NK-92 (cell line): ENCODE data around the gene PTPN3.
"Not testable (repeated sequence)": the region's sequence is repeated elsewhere in the genome, so short reads cannot be mapped to it uniquely, and the experiment has no call there.

Source experiments
- DNase-seq: peaks from one replicate; lab custom pipeline; 2025; ENCODE audit not compliant: unreplicated experiment; lab: John Stamatoyannopoulos, UW

PTPN3 gene

GRCh38 chr9:109498195-109499092, at the start of gene PTPN3:
Gene PTPN3, minus strand, starts transcription at chr9:109498307. Its CDS starts 34,873 bp downstream, at chr9:109463434.
- no peak for DNase-seq

- not testable (repeated sequence) for DNase-seq
Observed at GRCh38 chr9:109544954-109545353, 46.8 kb upstream of the PTPN3 start.

DNA sequence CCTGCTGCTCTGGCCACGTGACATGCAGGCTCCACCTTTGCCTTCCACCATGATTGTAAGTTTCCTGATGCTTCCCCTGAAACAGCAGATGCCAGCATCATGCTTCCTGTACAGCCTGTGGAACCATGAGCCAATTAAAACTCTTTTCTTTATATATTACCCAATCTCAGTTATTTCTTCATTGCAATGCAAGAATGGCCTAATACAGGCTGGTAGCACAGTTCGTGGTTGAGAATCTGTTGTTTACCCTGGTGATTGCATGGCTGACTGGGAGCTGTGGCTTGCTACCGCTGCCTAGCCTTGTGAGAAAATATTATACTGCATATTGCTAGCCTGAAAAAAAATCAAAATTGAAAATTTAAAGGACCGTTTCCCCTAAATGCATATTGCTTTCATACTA, 44.8 kb upstream of the PTPN3 start:
- no peak for DNase-seq

DNA sequence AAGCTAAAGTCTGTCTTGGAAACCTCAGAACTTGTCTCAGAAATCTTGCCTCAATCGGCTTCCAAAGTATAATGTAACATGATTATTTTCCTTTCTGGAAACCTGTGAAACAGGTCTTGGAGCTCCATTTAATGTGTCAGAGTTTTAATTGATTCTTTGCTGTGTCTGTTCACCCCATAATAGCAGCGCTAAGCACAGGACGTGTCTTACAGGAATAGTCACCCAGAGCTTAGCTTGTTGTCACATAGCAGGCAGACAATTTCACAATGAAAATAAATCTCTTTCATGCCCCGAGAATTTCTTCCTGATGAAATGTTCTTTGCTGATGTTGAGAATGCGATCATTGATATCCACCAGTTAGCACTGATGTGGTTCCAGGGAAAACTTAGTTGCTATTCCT, 40.2 kb upstream of the PTPN3 start:
- DNase-seq, result no peak

DNA sequence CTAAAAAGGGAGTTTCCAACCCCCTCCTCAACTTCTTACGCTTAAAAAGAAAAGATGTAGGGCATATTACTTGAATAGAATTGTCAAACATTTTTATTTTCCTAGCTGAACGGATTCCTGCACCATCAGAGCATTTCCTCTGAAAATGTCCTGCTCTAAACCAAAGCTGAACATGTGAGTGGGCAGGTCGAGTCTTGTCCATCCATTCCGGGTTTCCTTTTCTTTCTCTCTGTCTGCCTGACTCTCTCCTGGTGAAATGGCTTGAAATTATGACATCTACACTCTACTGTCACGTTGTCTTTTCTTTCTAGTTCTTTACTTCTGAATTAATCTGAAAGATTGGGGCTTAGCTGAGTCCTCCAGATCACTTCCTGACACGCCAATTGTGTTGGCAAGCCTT, 39.2 kb upstream of the PTPN3 start:
- no peak for DNase-seq

- no peak for DNase-seq
Observed at GRCh38 chr9:109536859-109537258, 38.8 kb upstream of the PTPN3 start.

DNA sequence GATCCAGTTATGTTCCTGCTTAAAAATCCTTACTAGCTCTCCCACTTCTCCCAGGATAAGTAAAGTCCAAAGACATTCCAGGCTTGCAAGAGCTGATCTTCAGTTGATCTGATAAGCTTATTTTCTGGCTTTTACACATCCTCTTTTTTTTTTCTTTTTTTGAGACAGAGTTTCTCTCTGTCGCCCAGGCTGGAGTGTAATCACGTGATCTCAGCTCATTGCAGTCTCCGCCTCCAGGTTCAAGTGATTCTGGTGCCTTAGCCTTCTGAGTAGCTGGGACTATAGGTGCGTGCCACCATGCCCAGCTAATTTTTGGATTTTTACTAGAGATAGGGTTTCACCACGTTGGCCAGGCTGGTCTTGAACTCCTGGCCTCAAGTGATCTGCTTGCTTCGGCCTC, 37.3 kb upstream of the PTPN3 start:
- DNase-seq, result no peak

- DNase-seq, result no peak
Observed at GRCh38 chr9:109534151-109534550, 36.0 kb upstream of the PTPN3 start.

- DNase-seq, result not testable (repeated sequence)
Observed at GRCh38 chr9:109532652-109533051, 34.5 kb upstream of the PTPN3 start.

- DNase-seq, result no peak
Observed at GRCh38 chr9:109522106-109522505, 24.0 kb upstream of the PTPN3 start.

DNA sequence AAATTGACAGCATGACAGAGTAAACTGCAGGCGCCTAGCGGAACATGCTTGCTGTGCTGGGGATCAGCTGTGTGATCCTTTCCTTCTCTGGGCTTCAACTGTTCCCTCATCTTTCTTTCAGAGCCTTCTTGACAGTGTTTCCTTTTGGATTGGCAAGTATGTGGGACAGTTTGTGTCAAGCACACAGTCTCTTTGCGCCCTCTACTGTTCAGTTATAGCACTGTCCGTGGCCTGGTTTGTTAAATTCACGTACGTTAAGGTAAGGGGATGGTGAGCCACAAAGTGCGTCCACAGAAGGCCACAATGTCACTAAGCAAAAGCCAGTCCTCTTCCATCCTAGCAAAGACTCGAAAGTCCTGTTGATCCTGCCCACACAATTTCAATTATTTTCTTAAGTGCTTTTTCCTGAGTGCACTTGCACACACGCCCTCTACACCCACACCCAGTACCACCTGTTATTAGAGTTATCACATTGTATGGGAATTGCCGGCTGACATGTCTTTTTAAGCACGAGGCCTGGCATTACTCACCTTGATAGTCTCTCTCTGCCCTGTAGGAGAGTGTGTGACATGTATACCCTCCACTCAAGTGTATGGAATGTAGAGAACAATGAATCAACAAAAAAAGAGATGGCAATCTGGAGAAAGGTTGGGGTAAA, 22.5 kb upstream of the PTPN3 start:
- DNase-seq, result no peak

- DNase-seq, result no peak
Observed at GRCh38 chr9:109519366-109519765, 21.3 kb upstream of the PTPN3 start.

- DNase-seq, result no peak
Observed at GRCh38 chr9:109518621-109519335, 20.7 kb upstream of the PTPN3 start.

DNA sequence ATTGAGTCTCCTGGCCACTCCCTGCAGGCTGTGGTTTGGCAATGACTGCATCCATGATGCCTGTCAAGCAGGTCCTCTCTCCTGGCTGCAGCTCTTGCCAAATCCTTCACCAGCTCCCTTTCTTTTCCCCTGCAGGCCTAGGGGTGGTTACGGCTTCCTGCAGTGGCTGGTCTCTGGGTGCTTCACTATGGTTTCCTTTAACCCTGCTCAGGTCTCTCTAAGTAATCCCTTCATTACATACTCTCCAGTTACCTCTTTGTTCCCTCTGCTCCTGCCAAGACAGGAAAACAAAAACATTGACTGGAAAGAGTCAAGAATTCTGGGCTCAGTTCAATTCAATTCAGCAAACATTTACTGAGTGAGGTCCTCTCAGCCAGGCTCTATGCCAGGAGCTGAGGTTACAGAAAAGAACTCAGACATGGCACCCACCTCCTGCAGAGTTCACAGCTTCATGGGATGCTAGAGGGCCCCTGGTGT, 19.8 kb upstream of the PTPN3 start:
- DNase-seq, result no peak

GRCh38 chr9:109513871-109514270, 15.8 kb upstream of the PTPN3 start:
- DNase-seq, result no peak

DNA sequence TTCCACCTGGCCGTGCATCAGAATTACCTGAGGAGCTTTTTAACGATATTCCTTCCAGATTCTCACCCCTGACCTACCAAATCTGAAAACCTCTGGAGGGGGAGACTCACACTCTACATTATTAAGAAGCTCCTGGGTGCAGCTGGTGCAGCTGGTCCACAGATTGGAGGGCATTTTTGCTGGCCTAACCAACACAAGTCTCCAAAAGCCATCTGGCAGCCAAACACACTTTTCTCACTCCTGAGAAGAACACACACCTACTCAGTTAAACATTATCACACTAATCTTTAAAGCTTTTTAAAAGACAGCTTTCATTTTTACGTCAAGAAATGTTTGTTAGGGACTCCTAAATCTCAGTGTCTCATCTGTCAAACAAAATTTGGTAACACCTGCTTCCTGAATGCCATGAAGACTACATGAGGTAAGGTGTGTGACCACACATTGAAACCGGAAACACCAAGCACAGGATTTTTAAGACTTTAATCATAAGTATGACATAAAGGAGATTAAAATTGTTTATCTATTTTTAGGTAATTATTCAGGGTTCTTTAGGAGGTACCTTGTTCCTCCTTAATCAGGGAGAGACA, 14.2 kb upstream of the PTPN3 start:
- no peak for DNase-seq

DNA sequence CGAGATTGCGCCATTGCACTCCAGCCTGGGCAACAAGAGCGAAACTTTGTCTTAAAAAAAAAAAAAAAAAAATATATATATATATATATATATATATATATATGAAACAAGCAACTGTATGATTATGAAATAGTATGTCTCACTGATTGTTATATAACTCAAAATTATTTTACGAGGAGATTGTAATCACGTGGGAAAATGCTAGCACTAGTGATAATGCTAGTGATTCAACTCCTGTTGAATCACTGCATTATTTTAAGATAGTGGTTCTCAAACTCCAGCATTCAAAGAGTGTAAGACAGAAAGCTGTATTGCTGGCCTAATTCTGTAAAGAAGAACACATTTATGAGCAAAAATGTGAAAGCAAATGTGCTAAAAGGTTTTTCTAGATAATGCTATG, 12.4 kb upstream of the PTPN3 start:
- no peak for DNase-seq

DNA sequence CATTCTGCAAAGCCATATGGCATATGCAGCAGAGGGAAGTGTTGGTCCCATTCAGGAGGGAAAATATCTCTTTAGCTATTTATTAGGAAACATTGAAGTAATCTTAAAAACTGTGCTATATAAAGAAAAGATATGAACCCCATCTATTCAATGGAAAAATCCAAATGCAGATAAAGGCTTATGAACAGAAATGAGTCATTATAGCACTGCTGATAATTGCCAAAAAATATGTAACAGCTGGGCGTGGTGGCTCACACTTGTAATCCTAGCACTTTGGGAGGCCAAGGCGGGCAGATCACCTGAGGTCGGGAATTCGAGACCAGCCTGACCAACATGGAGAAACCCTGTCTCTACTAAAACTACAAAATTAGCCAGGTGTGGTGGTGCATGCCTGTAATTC, 11.9 kb upstream of the PTPN3 start:
- not testable (repeated sequence) for DNase-seq

- no peak for DNase-seq
Observed at GRCh38 chr9:109509611-109510010, 11.5 kb upstream of the PTPN3 start.

GRCh38 chr9:109507421-109507838, 9.3 kb upstream of the PTPN3 start:
- no peak for DNase-seq

- no peak for DNase-seq
Observed at GRCh38 chr9:109506097-109506712, 8.1 kb upstream of the PTPN3 start.
